HG03521 (cell line): ENCODE data around the gene PGPEP1.
A peak's percentile ranks its signal among the peaks of the same experiment; 100 is the strongest.
"Not testable (repeated sequence)": the region's sequence is repeated elsewhere in the genome, so short reads cannot be mapped to it uniquely, and the experiment has no call there.

ENCODE experiments used
- ATAC-seq: cut with Tn5 transposase; IDR thresholded peaks from one replicate; pipeline ENCODE4 v1.9.1; 2021; ENCODE audit warnings: mild to moderate bottlenecking, moderate library complexity; ENCODE audit not compliant: unreplicated experiment

PGPEP1 gene

GRCh38 chr19:18308051-18308947 is 32.1 kb upstream of the PGPEP1 start:
- no peak for ATAC-seq

- no peak for ATAC-seq
Observed at GRCh38 chr19:18308948-18309325, 31.5 kb upstream of the PGPEP1 start.

GRCh38 chr19:18309525-18310064 is 30.8 kb upstream of the PGPEP1 start:
- no peak for ATAC-seq

GRCh38 chr19:18310118-18310909 is 30.1 kb upstream of the PGPEP1 start:
- ATAC-seq, result no peak

- ATAC-seq, result no peak
Observed at GRCh38 chr19:18310966-18311365, 29.4 kb upstream of the PGPEP1 start.

- ATAC-seq, result no peak
Observed at GRCh38 chr19:18311502-18312091, 28.8 kb upstream of the PGPEP1 start.

- no peak for ATAC-seq
Observed at GRCh38 chr19:18312092-18312534, 28.3 kb upstream of the PGPEP1 start.

GRCh38 chr19:18313398-18313797 is 27.0 kb upstream of the PGPEP1 start:
- ATAC-seq, result no peak

GRCh38 chr19:18317961-18318800 is 22.2 kb upstream of the PGPEP1 start:
- ATAC-seq, result no peak

- no peak for ATAC-seq
Observed at GRCh38 chr19:18319591-18320135, 20.7 kb upstream of the PGPEP1 start.

GRCh38 chr19:18320865-18321733 is 19.3 kb upstream of the PGPEP1 start:
- ATAC-seq, result no peak

GRCh38 chr19:18321734-18322102 is 18.7 kb upstream of the PGPEP1 start:
- no peak for ATAC-seq

- no peak for ATAC-seq
Observed at GRCh38 chr19:18322318-18322758, 18.1 kb upstream of the PGPEP1 start.

GRCh38 chr19:18322759-18323460 is 17.5 kb upstream of the PGPEP1 start, which contains the start of gene LSM4:
Gene LSM4 (minus strand): TSS chr19:18323076. CDS start chr19:18323020, 56 bp downstream.
- peak; percentile 95 for ATAC-seq

- ATAC-seq, result not testable (repeated sequence)
Observed at GRCh38 chr19:18324373-18324731, 16.0 kb upstream of the PGPEP1 start.

- no peak for ATAC-seq
Observed at GRCh38 chr19:18326772-18327171, 13.6 kb upstream of the PGPEP1 start.

- peak; percentile 82 for ATAC-seq
Observed at GRCh38 chr19:18328340-18329034, 11.9 kb upstream of the PGPEP1 start.

GRCh38 chr19:18329035-18329376 is 11.4 kb upstream of the PGPEP1 start:
- no peak for ATAC-seq
